HFFc6 (cell line): ENCODE data around the gene P2RX7. TPM values are rescaled to one million over a fixed set of nuclear protein-coding genes. Genes with fewer than 3 reads are reported as not detected.

Experiments used
- DNase-seq: peaks from one replicate; pipeline ENCODE4 v3.0.0-alpha.2; 2018
- H3K27ac Mint-ChIP-seq: 2 replicates; pipeline ENCODE4 v1.8.0; 2020; ENCODE audit warnings: mild to moderate bottlenecking, mixed read lengths
- H3K27me3 Mint-ChIP-seq: 2 replicates; pipeline ENCODE4 v1.8.0; 2021; ENCODE audit warnings: mild to moderate bottlenecking, moderate library complexity, mixed read lengths; ENCODE audit not compliant: insufficient read depth
- H3K36me3 Mint-ChIP-seq: 2 replicates; pipeline ENCODE4 v1.8.0; 2021; ENCODE audit warnings: low read depth, mixed read lengths
- H3K4me1 Mint-ChIP-seq: 2 replicates; pipeline ENCODE4 v1.8.0; 2020; ENCODE audit warnings: low read depth, mixed read lengths
- H3K4me3 Mint-ChIP-seq: 2 replicates; pipeline ENCODE4 v1.8.0; 2020; ENCODE audit warnings: mild to moderate bottlenecking, moderate library complexity, mixed read lengths
- H3K9me3 Mint-ChIP-seq: 2 replicates; pipeline ENCODE4 v1.8.0; 2020; ENCODE audit warnings: mild to moderate bottlenecking, mixed read lengths
- total RNA-seq, 6 experiments: library from RNA; stranded (reverse); fragmentation: NEBNext Ultra II Directional; extraction: Animal tissue kit (Norgen Biotek cat#: 25700); gene quantifications; 2 replicates in 1 of 6; 3 replicates in 5 of 6; pipeline ENCODE4 v1.2.3, GENCODE V29; 2021
- TF ChIP-seq, protein P1 (sequence below): fragments of 200-600 bp; sonication (generic); IDR thresholded peaks from 2 replicates; pipeline ENCODE4 v1.5.0; 2021; ENCODE audit warnings: antibody characterized with exemption, mild to moderate bottlenecking

P2RX7 gene
- total RNA-seq, 6 experiments from 2014 or later: 0.17 to 0.32 (median 0.24) TPM

DNA sequence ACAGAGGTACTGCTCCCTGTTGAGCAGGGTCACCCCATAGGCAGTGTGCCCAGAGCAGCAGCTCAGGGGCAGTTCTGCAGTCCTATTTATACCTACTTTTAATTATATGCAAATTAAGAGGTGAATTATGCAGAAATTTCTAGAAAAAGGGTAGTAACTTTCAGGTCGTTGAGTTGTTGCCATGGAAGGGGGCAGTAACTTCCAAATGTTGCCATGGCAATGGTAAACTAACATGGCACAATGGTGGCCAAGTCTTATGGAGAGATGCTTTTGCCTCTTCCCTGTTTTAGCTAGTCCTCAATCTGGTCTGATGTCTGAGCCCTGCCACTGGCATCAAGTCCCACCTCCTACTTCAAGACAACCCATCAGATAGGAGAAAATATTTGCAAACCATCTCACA, 30.4 kb upstream of the P2RX7 start:
- no peak for DNase-seq
- Mint-ChIP-seq H3K27ac (no peak overlapping the region), H3K4me3 (no peak overlapping the region), H3K9me3 (peaks cover 13% of the 10 kb centered on the region), H3K4me1 (no peaks in the 10 kb centered on the region), H3K36me3 (peaks cover 6% of the 10 kb centered on the region; the same call in 1 of the 2 replicates), H3K27me3 (peaks cover 43% of the 10 kb centered on the region)
- TF ChIP-seq, protein P1, sequence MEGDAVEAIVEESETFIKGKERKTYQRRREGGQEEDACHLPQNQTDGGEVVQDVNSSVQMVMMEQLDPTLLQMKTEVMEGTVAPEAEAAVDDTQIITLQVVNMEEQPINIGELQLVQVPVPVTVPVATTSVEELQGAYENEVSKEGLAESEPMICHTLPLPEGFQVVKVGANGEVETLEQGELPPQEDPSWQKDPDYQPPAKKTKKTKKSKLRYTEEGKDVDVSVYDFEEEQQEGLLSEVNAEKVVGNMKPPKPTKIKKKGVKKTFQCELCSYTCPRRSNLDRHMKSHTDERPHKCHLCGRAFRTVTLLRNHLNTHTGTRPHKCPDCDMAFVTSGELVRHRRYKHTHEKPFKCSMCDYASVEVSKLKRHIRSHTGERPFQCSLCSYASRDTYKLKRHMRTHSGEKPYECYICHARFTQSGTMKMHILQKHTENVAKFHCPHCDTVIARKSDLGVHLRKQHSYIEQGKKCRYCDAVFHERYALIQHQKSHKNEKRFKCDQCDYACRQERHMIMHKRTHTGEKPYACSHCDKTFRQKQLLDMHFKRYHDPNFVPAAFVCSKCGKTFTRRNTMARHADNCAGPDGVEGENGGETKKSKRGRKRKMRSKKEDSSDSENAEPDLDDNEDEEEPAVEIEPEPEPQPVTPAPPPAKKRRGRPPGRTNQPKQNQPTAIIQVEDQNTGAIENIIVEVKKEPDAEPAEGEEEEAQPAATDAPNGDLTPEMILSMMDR: no peak

DNA sequence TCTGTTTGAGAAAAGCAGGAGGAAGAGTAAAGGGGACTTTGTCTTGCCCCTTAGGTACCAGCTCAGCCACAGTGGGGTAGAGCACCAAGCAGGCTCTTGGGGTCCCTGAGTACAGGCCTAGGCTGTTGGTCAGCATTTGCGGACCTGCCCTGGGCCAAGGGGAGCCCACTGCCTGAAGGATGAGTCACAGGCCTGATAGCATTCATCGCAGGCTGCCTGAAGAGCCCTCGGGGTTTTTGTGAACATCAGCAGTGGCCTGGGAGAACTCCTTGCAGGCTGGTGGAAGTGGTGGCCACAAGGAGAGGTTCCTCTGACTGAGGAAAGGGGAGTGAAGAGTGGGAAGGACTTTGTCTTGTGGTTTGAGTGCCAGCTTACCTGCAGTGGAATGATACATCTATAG, 25.0 kb upstream of the P2RX7 start:
- H3K27ac Mint-ChIP-seq: no peak overlapping the region
- H3K4me3 Mint-ChIP-seq: no peak overlapping the region
- TF ChIP-seq, protein P1: no peak
- H3K27me3 Mint-ChIP-seq: peaks cover 11% of the 10 kb centered on the region
- DNase-seq: peak; percentile 12
- H3K36me3 Mint-ChIP-seq: no peaks in the 10 kb centered on the region
- H3K4me1 Mint-ChIP-seq: peaks cover 5% of the 10 kb centered on the region; the same call in 1 of the 2 replicates
- no peaks in the 10 kb centered on the region for H3K9me3 Mint-ChIP-seq

DNA sequence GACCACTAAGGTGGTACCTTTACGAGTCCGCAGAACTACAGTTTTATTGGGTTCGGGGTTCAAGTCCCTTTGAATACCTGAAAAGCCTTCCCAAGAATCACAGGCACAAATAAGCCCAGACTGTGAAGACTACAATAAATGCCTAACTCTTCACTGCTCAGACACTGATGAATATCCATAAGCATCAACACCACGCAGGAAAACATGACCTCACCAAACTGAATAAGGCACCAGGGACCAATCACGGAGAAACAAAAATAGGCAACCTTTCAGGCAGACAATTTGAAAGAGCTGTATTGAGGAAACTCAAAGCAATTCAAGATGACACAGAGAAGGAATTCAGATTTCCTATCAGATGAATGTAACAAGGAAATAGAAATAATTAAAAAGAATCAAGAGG, 24.2 kb upstream of the P2RX7 start:
- TF ChIP-seq, protein P1: no peak
- Mint-ChIP-seq H3K4me1 (peaks cover 5% of the 10 kb centered on the region; the same call in 1 of the 2 replicates), H3K27ac (no peak overlapping the region), H3K36me3 (no peaks in the 10 kb centered on the region), H3K27me3 (peaks cover 9% of the 10 kb centered on the region), H3K9me3 (no peaks in the 10 kb centered on the region), H3K4me3 (no peak overlapping the region)
- DNase-seq: no peak

DNA sequence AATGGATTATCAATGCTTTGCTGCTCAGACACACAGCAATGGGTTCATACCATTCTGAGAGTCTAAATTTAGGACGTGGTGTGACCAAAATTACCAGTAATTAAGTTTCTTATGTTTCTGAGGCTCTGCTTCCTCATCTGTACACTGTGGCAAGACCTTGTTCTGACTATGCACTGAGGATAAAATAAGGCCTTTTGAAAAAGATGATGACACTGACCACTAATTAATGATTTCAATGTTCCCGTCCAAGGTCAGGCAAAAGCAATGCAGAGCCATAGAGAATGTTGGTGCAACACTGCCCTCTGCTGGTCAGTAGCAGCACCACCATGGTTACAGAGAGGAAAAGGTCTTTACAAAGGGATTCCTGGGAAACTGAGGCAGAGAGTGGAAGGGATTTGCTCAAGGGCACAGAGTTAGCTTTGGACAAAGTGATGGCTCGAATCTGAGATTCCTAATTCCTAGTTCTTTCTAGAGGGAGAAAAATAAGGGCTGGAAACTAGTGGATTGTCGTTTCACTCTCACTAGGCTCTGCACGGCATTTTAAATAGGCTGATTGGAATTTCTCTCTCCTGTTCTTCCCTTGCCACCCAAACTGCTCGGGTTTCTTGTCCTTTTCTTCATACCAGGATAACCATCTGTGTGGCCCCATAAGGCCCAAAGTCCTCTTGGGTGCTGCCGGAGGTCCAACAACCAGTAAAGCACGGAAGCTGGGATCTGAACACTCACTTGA, 22.3 kb upstream of the P2RX7 start:
- peak; percentile 62 for DNase-seq
- Mint-ChIP-seq H3K27ac (no peak overlapping the region), H3K27me3 (peaks cover 4% of the 10 kb centered on the region), H3K4me3 (no peak overlapping the region), H3K4me1 (peaks cover 5% of the 10 kb centered on the region; the same call in 1 of the 2 replicates), H3K36me3 (no peaks in the 10 kb centered on the region), H3K9me3 (no peaks in the 10 kb centered on the region)
- TF ChIP-seq, protein P1: peak; percentile 99

DNA sequence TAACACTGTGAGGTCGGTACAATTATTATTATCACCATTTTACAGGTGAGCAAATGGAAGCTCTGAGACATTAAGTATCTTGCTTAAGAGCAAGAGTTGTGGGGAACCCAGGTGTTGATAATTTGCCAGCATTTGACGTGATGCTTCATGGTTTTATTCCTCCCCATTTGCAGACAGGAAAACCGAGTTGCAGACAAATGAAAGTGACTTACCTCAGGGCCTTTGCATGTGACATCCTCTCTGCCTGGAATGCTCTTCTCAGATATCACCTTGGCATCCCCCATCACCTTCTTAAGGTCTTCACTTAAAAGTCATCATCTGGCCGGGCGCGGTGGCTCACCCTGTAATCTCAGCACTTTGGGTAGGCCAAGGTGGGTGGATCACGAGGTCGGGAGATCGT, 21.0 kb upstream of the P2RX7 start:
- Mint-ChIP-seq H3K4me1 (peaks cover 5% of the 10 kb centered on the region; the same call in 1 of the 2 replicates), H3K27ac (no peak overlapping the region), H3K4me3 (no peak overlapping the region), H3K27me3 (peaks cover 9% of the 10 kb centered on the region), H3K36me3 (no peaks in the 10 kb centered on the region), H3K9me3 (no peaks in the 10 kb centered on the region)
- no peak for DNase-seq
- TF ChIP-seq, protein P1: no peak
